DND-41 (cell line): Measurements from ENCODE around the gene EGFLAM.

Source experiments
- ATAC-seq: fragments of 200-7000 bp; cut with Tn5 transposase; 3 replicates; pipeline ENCODE4 v1.9.1; 2021; ENCODE audit warnings: low read depth; ENCODE audit not compliant: insufficient read depth
- DNase-seq: peaks from one replicate; pipeline ENCODE4 v3.0.0-alpha.2; 2020
- H2AFZ ChIP-seq: 2 replicates; pipeline ENCODE4 v1.6.0; 2012; ENCODE audit warnings: low read depth, low read length
- H3K27ac ChIP-seq: 2 replicates; pipeline ENCODE4 v1.5.1; 2012; ENCODE audit warnings: low read length, inconsistent platforms
- H3K27me3 ChIP-seq: fragments of 200-600 bp; sonication (generic); 2 replicates; pipeline ENCODE4 v1.6.0; 2012; ENCODE audit warnings: low read length, mild to moderate bottlenecking, inconsistent platforms; ENCODE audit not compliant: insufficient read depth, poor library complexity
- H3K36me3 ChIP-seq: 2 replicates; pipeline ENCODE4 v1.5.1; 2012; ENCODE audit warnings: low read length, inconsistent platforms; ENCODE audit not compliant: insufficient read depth
- H3K4me1 ChIP-seq: 2 replicates; pipeline ENCODE4 v1.5.1; 2012; ENCODE audit warnings: mild to moderate bottlenecking, low read length; ENCODE audit not compliant: insufficient read depth
- H3K4me2 ChIP-seq: 2 replicates; pipeline ENCODE4 v1.6.0; 2012; ENCODE audit warnings: mild to moderate bottlenecking, moderate library complexity, low read length, inconsistent platforms; ENCODE audit not compliant: insufficient read depth
- H3K4me3 ChIP-seq, 2 experiments: fragments of 200-600 bp in 1 of 2; shearing (Covaris generic) in 1 of 2; 2 replicates each; pipeline ENCODE4 v1.5.1; 2012 to 2016; ENCODE audit warnings: inconsistent platforms in 2 of 2, low read length in 2 of 2, mild to moderate bottlenecking in 2 of 2, low read depth in 1 of 2, moderate library complexity in 1 of 2
- H3K79me2 ChIP-seq: 2 replicates; pipeline ENCODE4 v1.6.0; 2012; ENCODE audit warnings: low read length, inconsistent platforms; ENCODE audit not compliant: insufficient read depth
- H3K9ac ChIP-seq: 2 replicates; pipeline ENCODE4 v1.6.0; 2012; ENCODE audit warnings: low read depth, mild to moderate bottlenecking, inconsistent platforms, low read length, moderate library complexity
- H3K9me3 ChIP-seq: 2 replicates; pipeline ENCODE4 v1.5.1; 2012; ENCODE audit warnings: low read length, moderate library complexity, mild to moderate bottlenecking, inconsistent platforms; ENCODE audit not compliant: insufficient read depth, severe bottlenecking
- H4K20me1 ChIP-seq: 2 replicates; pipeline ENCODE4 v1.6.0; 2012; ENCODE audit warnings: low read length; ENCODE audit not compliant: insufficient read depth
- EZH2 ChIP-seq: IDR thresholded peaks from 3 replicates; pipeline ENCODE4 v1.6.1; 2012; ENCODE audit warnings: borderline replicate concordance, low read depth, mild to moderate bottlenecking, moderate library complexity, low read length, inconsistent platforms; ENCODE audit not compliant: severe bottlenecking
- TF ChIP-seq, protein P1 (sequence below): IDR thresholded peaks from 2 replicates; pipeline ENCODE4 v1.5.1; 2012; ENCODE audit warnings: borderline replicate concordance, low read length, moderate library complexity, mild to moderate bottlenecking; ENCODE audit not compliant: poor library complexity, severe bottlenecking; ENCODE audit errors: extremely low read depth

EGFLAM gene

DNA sequence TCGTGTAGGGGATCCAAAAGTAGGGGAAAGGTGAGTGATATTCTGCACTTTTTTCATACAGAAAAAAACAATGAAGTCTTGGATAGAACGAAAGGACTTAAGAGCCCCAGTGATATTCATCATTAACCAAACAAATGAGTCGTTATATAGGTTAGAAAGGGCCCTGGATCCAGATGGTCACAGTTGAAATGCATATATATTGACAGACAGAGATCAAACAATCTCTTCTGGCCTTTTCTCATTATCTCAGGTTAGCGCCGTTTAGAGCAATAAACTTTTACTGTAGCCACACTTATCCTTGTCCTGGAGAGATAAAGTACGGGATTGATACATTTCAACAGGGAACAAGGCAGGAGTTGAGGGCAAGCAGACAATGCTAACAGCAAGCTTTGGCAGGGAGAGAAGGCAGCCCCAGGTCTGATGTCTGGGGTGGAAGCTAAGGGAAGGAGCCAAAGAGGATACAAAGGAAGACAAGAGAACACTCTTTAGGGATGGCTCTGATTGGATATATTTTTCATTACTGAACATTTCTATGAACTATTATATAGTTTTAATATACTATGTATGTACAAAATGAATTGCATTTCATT lies 221.1 kb downstream of the EGFLAM start:
- no peak overlapping the region for H3K27ac ChIP-seq
- DNase-seq, result no peak
- no peak overlapping the region for H2AFZ ChIP-seq
- H3K4me1 ChIP-seq, result no peaks in the 10 kb centered on the region
- no peak overlapping the region for H3K9ac ChIP-seq
- no peak for ATAC-seq
- H3K4me2 ChIP-seq, result no peak overlapping the region
- no peaks in the 10 kb centered on the region for H3K9me3 ChIP-seq
- H3K79me2 ChIP-seq, result no peaks in the 10 kb centered on the region
- no peak overlapping the region for H3K4me3 ChIP-seq
- no peaks in the 10 kb centered on the region for H3K36me3 ChIP-seq
- 0 out of 2 replicates have a peak, but pooled peaks cover 3% of the 10 kb centered on the region for H4K20me1 ChIP-seq
- TF ChIP-seq, protein P1, sequence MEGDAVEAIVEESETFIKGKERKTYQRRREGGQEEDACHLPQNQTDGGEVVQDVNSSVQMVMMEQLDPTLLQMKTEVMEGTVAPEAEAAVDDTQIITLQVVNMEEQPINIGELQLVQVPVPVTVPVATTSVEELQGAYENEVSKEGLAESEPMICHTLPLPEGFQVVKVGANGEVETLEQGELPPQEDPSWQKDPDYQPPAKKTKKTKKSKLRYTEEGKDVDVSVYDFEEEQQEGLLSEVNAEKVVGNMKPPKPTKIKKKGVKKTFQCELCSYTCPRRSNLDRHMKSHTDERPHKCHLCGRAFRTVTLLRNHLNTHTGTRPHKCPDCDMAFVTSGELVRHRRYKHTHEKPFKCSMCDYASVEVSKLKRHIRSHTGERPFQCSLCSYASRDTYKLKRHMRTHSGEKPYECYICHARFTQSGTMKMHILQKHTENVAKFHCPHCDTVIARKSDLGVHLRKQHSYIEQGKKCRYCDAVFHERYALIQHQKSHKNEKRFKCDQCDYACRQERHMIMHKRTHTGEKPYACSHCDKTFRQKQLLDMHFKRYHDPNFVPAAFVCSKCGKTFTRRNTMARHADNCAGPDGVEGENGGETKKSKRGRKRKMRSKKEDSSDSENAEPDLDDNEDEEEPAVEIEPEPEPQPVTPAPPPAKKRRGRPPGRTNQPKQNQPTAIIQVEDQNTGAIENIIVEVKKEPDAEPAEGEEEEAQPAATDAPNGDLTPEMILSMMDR, result no peak
- no peak for TF ChIP-seq EZH2
- H3K27me3 ChIP-seq, result peaks cover 47% of the 10 kb centered on the region

DNA sequence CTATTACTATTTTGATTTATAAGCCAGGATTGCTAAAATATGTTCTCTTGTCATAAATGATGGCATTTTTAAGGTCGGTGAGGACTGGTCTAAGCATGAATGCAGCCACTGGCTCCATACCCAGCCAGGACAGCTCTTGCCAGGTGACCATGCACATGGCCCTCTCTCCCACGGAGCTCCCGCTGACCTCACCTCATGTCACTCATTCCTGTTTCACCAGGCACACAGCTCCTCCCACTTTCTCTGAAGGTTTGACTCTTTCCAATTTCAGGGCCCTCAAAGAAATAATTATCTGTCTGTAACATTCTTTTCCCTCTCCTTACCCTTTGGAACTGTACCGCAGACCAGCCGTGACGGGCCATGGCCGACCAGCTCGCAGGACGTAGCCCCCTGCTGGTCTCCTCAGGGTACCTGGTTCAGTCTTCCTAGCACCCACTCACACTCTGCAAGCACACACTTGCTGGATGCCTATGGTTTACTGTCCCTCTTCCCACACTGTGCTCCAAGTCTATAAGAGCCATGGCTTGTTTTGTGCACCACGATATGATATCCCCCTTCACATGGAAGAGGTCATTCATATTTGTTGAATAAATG lies 225.5 kb downstream of the EGFLAM start:
- H2AFZ ChIP-seq, result no peak overlapping the region
- no peak overlapping the region for H3K4me3 ChIP-seq
- no peak for ATAC-seq
- no peaks in the 10 kb centered on the region for H3K9me3 ChIP-seq
- no peak overlapping the region for H3K9ac ChIP-seq
- H3K79me2 ChIP-seq, result no peaks in the 10 kb centered on the region
- H4K20me1 ChIP-seq, result peaks cover 3% of the 10 kb centered on the region; the same call in 1 of the 2 replicates
- H3K27me3 ChIP-seq, result peaks cover 54% of the 10 kb centered on the region
- H3K27ac ChIP-seq, result no peak overlapping the region
- no peaks in the 10 kb centered on the region for H3K4me1 ChIP-seq
- no peak for DNase-seq
- H3K36me3 ChIP-seq, result no peaks in the 10 kb centered on the region
- TF ChIP-seq EZH2, result no peak
- TF ChIP-seq, protein P1, result no peak
- no peak overlapping the region for H3K4me2 ChIP-seq

DNA sequence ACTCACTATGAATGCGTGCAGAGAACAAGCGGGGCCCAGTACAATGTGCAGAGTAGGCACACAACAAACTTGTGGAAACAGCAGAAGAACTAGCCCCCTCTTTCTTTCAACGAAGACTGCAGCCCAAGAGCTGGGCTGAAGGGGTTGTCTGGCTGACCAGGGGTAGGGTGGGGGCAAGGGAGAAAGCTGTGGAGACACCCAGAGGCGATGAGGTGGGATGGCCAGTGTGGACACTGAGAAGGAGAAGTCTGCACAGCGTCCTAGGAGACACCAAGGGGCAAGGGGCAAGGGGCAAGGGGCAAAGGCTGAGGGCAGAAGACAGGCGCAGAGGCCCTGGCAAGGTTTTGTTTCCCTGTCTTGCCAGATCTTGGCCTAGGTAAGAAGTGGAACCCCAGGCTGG lies 235.8 kb downstream of the EGFLAM start:
- no peak for TF ChIP-seq EZH2
- TF ChIP-seq, protein P1, result no peak
- H3K4me2 ChIP-seq, result no peak overlapping the region
- no peak overlapping the region for H3K9ac ChIP-seq
- H3K79me2 ChIP-seq, result no peaks in the 10 kb centered on the region
- H3K27me3 ChIP-seq, result peaks cover 23% of the 10 kb centered on the region
- no peak overlapping the region for H3K4me3 ChIP-seq
- no peaks in the 10 kb centered on the region for H3K36me3 ChIP-seq
- no peak for ATAC-seq
- DNase-seq, result no peak
- no peaks in the 10 kb centered on the region for H3K9me3 ChIP-seq
- H3K4me1 ChIP-seq, result no peaks in the 10 kb centered on the region
- H3K27ac ChIP-seq, result no peak overlapping the region
- H4K20me1 ChIP-seq, result no peaks in the 10 kb centered on the region; the same call in 1 of the 2 replicates
- H2AFZ ChIP-seq, result no peak overlapping the region
